ENCODE measurements around the gene ZNF831. TPM values are rescaled to one million over a fixed set of nuclear protein-coding genes. Genes with fewer than 3 reads are reported as not detected.

The ZNF831 gene
- total RNA-seq, 1 experiment from 2014 or later: not detected

DNA sequence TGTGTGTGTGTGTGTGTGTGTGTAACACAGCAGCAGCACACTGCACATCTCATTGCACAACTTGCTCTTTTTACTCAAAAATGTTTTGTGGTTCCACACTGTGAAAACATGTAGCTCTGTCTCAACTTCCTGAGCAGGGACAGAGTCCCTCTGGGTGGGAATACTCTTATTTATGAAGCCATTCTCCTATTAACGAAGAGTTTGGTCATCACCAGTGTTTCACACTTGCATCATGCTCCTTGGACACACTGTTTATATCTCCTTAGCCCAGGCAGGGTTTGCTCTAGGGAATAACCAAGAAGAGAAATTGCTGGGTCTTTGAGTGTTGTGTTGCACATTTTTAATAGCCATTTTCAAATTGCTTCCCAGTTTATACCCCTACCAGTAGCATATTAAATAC, 53.6 kb downstream of the ZNF831 start:
- no peak for TF ChIP-seq CTCF (IDR thresholded peaks at IDR 0.05; ENCODE audit: insufficient read depth in 1 of 2, low read depth in 1 of 2, low read length in 1 of 2, severe bottlenecking in 1 of 2, unreplicated experiment in 1 of 2)
- Mint-ChIP-seq H3K4me3 (ENCODE audit: unreplicated experiment) (no peak overlapping the region), H3K9me3 (ENCODE audit: unreplicated experiment) (no peaks in the 10 kb centered on the region), H3K36me3 (ENCODE audit: insufficient read depth, unreplicated experiment) (no peaks in the 10 kb centered on the region), H3K4me1 (ENCODE audit: low read depth, unreplicated experiment) (no peaks in the 10 kb centered on the region), H3K27ac (ENCODE audit: unreplicated experiment) (no peak overlapping the region), H3K27me3 (ENCODE audit: insufficient read depth, unreplicated experiment) (peaks cover 16% of the 10 kb centered on the region)
- Histone ChIP-seq H3K36me3 (ENCODE audit: control insufficient read depth, insufficient read depth, low read length) (no peaks in the 10 kb centered on the region), H3K9me3 (no peaks in the 10 kb centered on the region), H3K27me3 (replicated peaks; ENCODE audit: control insufficient read depth, insufficient read depth, low read length) (no peaks in the 10 kb centered on the region), H3K4me1 (0 out of 2 replicates have a peak, but pooled peaks cover 6% of the 10 kb centered on the region), H3K4me3 (ENCODE audit: low read depth, low read length) (no peak overlapping the region)
- ChIA-PET POLR2A (no interaction called here), CTCF (interaction anchor here (1.0 kb wide), 1 partner anchor 128 kb away, joined by 6 read pairs; no protein-coding TSS in a partner anchor)
- BruUV-seq (replicated peaks): no TSS peak
- DNase-seq: no peak
- intact Hi-C loops (cut with micrococcal nuclease; ENCODE audit: unreplicated experiment): no loop called here

DNA sequence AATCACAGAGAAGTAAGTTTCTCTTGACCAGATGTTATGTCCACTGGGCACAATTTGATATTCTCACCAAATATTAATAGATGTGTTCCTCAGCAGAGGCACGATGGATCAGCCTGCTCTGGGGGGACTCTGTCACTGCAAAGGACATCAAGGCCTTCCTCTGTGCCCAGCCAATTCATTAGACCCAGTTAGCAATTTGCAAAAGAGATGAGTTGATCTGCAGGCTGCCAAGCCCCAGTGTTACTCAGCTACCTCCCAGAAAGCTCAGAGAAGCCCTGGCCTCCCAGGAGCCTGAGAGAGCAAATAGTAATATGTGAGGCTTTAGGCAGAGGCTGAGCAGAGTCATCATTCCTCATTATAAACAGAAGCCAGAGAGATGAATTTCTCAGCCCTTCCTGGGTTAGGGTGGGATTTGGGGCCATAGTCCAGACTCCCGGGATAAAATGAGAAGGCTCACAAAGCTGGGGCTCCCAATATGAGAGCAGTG, 54.2 kb downstream of the ZNF831 start:
- no peak overlapping the region for H3K27ac Mint-ChIP-seq (ENCODE audit: unreplicated experiment)
- H3K27me3 Mint-ChIP-seq (ENCODE audit: insufficient read depth, unreplicated experiment): peaks cover 18% of the 10 kb centered on the region
- no peak for DNase-seq
- H3K9me3 Mint-ChIP-seq (ENCODE audit: unreplicated experiment): no peaks in the 10 kb centered on the region
- BruUV-seq (replicated peaks): no TSS peak
- H3K4me3 Mint-ChIP-seq (ENCODE audit: unreplicated experiment): no peak overlapping the region
- no peaks in the 10 kb centered on the region for H3K36me3 ChIP-seq (ENCODE audit: control insufficient read depth, insufficient read depth, low read length)
- no peak overlapping the region for H3K4me3 ChIP-seq (ENCODE audit: low read depth, low read length)
- no peaks in the 10 kb centered on the region for H3K9me3 ChIP-seq
- POLR2A ChIA-PET: interaction anchor here (0.7 kb wide), 1 partner anchor 8 kb away, joined by 5 read pairs; no protein-coding TSS in a partner anchor
- no peaks in the 10 kb centered on the region for H3K27me3 ChIP-seq (replicated peaks; ENCODE audit: control insufficient read depth, insufficient read depth, low read length)
- intact Hi-C loops (cut with micrococcal nuclease; ENCODE audit: unreplicated experiment): no loop called here
- peaks cover 5% of the 10 kb centered on the region for H3K4me1 Mint-ChIP-seq (ENCODE audit: low read depth, unreplicated experiment)
- H3K36me3 Mint-ChIP-seq (ENCODE audit: insufficient read depth, unreplicated experiment): no peaks in the 10 kb centered on the region
- no peak for TF ChIP-seq CTCF (IDR thresholded peaks at IDR 0.05; ENCODE audit: insufficient read depth in 1 of 2, low read depth in 1 of 2, low read length in 1 of 2, severe bottlenecking in 1 of 2, unreplicated experiment in 1 of 2)
- H3K4me1 ChIP-seq: peaks cover 6% of the 10 kb centered on the region; the same call in 1 of the 2 replicates
- CTCF ChIA-PET: interaction anchor here (0.6 to 1.0 kb wide), 2 partner anchors 96 to 128 kb away, joined by 4 to 6 read pairs; no protein-coding TSS in a partner anchor

- Mint-ChIP-seq H3K36me3 (ENCODE audit: insufficient read depth, unreplicated experiment) (no peaks in the 10 kb centered on the region), H3K4me1 (ENCODE audit: low read depth, unreplicated experiment) (peaks cover 10% of the 10 kb centered on the region), H3K4me3 (ENCODE audit: unreplicated experiment) (no peak overlapping the region), H3K27ac (ENCODE audit: unreplicated experiment) (no peak overlapping the region), H3K9me3 (ENCODE audit: unreplicated experiment) (no peaks in the 10 kb centered on the region), H3K27me3 (ENCODE audit: insufficient read depth, unreplicated experiment) (peaks cover 18% of the 10 kb centered on the region)
- no peaks in the 10 kb centered on the region for H3K36me3 ChIP-seq (ENCODE audit: control insufficient read depth, insufficient read depth, low read length)
- no peak overlapping the region for H3K4me3 ChIP-seq (ENCODE audit: low read depth, low read length)
- no peak for DNase-seq
- no peaks in the 10 kb centered on the region for H3K27me3 ChIP-seq (replicated peaks; ENCODE audit: control insufficient read depth, insufficient read depth, low read length)
- TF ChIP-seq CTCF (IDR thresholded peaks at IDR 0.05; ENCODE audit: insufficient read depth in 1 of 2, low read depth in 1 of 2, low read length in 1 of 2, severe bottlenecking in 1 of 2, unreplicated experiment in 1 of 2): no peak
- intact Hi-C loops (cut with micrococcal nuclease; ENCODE audit: unreplicated experiment): no loop called here
- no TSS peak for BruUV-seq (replicated peaks)
- H3K9me3 ChIP-seq: no peaks in the 10 kb centered on the region
- POLR2A ChIA-PET: no interaction called here
- H3K4me1 ChIP-seq: peaks cover 6% of the 10 kb centered on the region; the same call in 1 of the 2 replicates
- CTCF ChIA-PET: no interaction called here
Measured at GRCh38 chr20:59219211-59219610, 55.6 kb downstream of the ZNF831 start.

Data from Caco-2 (cell line).